Measurements from ENCODE around the gene PRKCH.

DNA sequence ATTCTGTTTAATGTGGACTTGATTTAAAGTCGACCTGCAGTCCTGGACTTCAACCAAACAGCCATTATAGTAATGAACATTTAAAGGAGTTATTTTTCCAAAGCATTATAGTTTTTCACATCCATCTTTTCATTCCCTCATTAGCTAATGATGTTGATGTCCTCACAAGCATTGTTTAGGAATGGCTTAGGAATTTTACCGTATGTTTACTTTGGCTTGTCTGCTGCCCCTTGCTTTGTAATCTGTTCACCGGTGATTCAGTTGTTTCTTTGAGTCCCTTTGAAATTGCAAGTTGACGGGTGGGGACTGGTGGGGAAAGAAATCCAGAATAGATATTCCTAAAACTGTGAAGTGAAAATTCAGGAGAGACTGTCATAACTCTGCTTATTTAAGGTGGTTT lies 25.4 kb downstream of the PRKCH start:
- TF ChIP-seq, protein P1, sequence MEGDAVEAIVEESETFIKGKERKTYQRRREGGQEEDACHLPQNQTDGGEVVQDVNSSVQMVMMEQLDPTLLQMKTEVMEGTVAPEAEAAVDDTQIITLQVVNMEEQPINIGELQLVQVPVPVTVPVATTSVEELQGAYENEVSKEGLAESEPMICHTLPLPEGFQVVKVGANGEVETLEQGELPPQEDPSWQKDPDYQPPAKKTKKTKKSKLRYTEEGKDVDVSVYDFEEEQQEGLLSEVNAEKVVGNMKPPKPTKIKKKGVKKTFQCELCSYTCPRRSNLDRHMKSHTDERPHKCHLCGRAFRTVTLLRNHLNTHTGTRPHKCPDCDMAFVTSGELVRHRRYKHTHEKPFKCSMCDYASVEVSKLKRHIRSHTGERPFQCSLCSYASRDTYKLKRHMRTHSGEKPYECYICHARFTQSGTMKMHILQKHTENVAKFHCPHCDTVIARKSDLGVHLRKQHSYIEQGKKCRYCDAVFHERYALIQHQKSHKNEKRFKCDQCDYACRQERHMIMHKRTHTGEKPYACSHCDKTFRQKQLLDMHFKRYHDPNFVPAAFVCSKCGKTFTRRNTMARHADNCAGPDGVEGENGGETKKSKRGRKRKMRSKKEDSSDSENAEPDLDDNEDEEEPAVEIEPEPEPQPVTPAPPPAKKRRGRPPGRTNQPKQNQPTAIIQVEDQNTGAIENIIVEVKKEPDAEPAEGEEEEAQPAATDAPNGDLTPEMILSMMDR (IDR thresholded peaks at IDR 0.05) = no peak
- TF ChIP-seq POLR2A (IDR thresholded peaks at IDR 0.05) = no peak
- TF ChIP-seq POLR2AphosphoS5 (IDR thresholded peaks at IDR 0.05) = no peak
